Brain pericyte (primary cell): Measurements from ENCODE around the gene DHRS4L2.
"Not testable (repeated sequence)": the region's sequence is repeated elsewhere in the genome, so short reads cannot be mapped to it uniquely, and the experiment has no call there.

Source experiments
- DNase-seq: peaks from one replicate; pipeline ENCODE4 v3.0.0-alpha.2; 2012; ENCODE audit warnings: low read depth, low spot score

DHRS4L2 gene

GRCh38 chr14:24018978-24019377 is 30.2 kb downstream of the DHRS4L2 start:
- not testable (repeated sequence) for DNase-seq

DNA sequence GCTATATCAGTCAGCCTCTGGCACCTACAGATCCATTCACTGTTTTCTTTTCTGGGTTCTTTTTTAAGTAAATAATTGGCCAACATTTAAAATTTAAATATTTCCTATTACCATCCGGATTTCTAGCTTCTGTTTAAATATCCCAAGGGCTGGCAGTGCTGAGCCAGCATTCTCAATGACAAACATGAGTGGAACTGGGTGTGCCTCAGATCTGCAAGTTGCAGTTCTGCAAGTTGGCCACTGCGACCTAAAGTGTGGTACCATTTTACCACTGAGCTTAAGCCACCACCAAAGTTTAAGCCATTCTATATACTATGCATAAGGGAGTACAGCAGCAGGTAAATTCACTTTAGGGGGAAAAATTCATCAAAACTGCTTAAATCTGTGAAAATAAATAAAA is 31.2 kb downstream of the DHRS4L2 start:
- not testable (repeated sequence) for DNase-seq

GRCh38 chr14:24020520-24020919 is 31.8 kb downstream of the DHRS4L2 start:
- not testable (repeated sequence) for DNase-seq

- DNase-seq, result not testable (repeated sequence)
Observed at GRCh38 chr14:24024939-24025418, 36.2 kb downstream of the DHRS4L2 start.

GRCh38 chr14:24029687-24030086 is 41.0 kb downstream of the DHRS4L2 start:
- DNase-seq, result not testable (repeated sequence)

DNA sequence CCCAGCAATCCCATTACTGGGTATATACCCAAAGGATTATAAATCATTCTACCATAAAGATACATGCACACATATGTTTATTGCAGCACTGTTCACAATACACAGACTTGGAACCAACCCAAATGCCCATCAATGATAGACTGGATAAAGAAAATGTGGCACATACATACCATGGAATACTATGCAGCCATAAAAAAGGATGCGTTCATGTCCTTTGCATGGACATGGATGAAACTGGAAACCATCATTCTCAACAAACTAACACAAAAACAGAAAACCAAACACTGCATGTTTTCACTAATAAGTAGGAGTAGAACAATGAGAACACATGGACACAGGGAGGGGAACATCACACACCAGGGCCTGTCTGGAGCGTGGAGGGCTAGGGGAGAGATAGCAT is 42.6 kb downstream of the DHRS4L2 start:
- not testable (repeated sequence) for DNase-seq

DNA sequence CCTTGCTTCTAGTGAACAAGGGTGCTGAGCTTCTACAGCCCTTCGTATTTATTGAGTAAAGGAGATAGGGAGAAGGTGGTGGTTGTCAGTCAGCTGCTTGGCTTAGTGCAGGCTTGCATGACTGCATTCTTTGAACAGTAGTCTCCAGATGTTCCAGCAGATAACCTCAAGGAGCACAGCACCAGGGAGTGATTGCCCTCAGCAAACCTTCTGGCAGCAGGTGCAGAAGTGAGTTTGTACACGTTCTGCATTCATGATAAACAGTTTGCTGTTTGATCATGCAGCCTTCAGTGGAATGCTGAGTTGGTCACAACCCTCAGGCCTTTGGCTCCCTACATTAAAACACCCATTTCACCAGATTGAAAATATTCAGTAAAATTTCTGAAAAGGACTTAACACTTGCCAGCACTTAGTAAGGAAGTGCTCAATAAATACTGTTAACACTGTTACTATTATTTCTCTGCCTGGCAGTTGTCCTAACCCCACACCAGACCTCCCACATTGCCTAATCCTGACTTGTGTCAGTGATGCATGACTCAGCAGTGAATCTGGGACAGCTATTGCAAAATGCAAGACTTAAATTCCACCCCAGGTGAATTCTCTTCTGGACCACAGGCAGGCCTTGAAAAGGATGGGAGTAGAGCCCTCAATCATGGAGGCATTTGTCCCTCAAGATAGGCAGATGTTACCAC is 44.1 kb downstream of the DHRS4L2 start:
- no peak for DNase-seq

- not testable (repeated sequence) for DNase-seq
Observed at GRCh38 chr14:24035769-24036168, 47.0 kb downstream of the DHRS4L2 start.

DNA sequence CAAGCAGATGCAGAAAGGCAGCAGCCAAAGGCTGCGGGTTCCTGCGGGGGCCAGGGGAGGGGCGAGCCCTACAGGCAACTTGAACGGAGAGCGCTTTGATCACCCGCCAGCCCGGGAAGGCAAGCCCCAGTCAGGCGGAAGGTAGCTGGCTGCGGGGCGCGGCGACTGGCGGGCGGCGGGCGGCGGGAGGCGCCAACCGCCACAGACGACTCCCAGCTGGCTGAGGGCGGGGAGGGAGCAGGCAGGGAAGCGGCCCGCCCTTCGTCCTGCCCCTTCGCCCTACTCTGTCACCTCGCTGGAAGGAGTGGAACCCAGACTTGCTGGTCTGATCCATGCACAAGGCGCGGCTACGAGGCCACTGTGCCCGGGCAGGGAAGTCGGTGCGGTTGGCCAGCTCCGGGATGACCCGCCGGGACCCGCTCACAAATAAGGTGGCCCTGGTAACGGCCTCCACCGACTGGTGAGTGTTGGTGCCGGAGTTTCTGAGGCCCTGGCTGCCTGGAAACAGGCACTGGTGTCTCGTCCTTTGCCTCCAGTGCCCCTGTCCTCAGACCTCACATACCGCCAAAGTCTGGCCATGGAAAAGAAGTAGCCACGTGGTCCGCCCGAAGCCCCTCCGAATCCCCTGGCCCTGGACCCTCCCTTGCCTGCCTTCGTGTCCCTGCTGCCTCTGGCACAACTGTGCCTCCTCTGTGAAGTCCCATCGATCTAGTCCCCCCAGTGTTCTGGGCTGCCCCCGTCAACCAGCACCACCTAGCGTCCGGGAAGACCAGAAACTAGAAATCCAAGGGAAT is 47.6 kb downstream of the DHRS4L2 start:
- peak; percentile 36 for DNase-seq

DNA sequence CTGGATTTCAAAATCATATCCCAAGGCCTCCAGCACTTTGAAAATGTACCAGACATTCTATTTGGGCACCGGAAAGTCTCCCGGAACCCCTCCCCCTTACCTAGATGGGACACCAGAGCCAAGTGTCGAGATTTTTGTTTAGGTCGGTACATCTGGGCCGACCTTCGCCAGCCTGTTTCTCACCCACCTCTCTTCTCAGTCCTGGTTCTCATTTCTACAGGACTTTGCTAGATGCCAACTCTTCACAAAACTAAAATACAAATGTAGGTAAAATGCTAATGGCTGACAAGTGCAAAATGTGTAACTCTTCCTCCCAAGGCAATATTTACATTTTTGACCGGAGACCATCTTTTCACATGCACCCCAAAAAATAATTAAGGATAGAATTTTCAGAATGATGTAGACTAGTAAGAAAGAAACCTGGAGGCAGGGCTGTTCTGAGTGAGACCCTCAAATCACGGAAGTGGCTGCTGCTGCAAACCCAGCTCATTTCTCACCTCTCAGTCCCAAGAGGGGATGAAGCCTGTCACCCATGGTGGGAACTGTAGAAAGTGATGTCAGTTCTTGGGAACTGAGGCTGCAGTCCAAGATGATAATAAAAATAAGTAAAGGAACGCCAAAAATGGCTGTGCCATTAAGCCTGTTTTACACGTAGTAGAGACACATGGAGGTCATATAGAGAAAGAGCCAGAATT is 48.4 kb downstream of the DHRS4L2 start:
- DNase-seq, result not testable (repeated sequence)

DNA sequence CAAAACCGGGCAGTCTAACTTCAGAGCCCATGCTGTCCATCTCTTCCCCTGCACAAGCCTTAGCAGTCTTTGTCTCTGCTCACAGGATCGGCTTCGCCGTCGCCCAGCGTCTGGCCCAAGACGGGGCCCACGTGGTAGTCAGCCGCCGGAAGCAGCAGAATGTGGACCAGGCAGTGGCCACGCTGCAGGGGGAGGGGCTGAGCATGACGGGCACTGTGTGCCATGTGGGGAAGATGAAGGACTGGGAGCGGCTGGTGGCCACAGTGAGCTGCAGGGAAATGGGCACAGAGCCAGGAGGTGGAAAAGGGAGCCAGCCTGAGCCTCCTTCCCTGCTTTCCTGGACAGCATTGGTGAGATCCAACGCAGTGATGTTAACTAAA is 48.9 kb downstream of the DHRS4L2 start:
- no peak for DNase-seq

DNA sequence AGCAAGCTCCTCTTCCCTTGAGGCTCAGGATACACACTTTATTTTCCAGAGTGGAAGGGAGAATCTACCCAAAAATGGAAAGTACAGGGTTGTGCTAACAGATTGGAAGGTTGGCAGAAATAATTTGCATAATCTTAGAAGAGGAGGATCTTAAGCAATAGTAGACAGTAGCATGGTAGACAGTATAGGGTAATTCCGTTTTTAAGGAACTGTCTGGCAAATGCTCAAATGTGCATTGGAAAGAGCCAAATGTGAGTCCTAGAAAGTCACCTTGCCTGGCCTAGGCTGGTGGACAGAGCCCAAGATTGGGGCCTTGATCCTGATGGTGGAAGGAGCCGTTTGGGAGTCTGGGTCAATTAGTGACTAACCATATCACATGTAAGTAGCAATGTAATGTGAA is 50.0 kb downstream of the DHRS4L2 start:
- no peak for DNase-seq

DNA sequence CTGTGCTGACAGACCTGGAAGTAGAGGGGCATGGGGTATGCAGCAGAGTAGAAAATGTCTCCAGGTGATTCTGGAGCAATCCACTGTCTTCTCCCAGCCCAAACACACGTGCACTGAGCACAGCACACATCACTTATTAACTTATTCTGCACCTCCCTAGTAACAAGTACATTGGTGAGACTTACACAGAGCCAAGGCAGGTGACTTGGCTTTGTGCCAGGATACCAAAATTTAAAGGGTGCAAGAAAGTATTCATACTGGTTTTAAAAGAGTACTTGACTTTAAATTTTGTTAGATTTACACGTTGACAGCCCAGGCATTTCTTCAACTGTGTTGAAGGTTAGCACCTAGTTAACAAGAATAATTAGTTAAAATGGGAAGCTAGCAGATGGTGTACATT is 52.0 kb downstream of the DHRS4L2 start:
- DNase-seq, result no peak

- no peak for DNase-seq
Observed at GRCh38 chr14:24042746-24043145, 54.0 kb downstream of the DHRS4L2 start.

- not testable (repeated sequence) for DNase-seq
Observed at GRCh38 chr14:24049002-24049401, 60.3 kb downstream of the DHRS4L2 start.

DNA sequence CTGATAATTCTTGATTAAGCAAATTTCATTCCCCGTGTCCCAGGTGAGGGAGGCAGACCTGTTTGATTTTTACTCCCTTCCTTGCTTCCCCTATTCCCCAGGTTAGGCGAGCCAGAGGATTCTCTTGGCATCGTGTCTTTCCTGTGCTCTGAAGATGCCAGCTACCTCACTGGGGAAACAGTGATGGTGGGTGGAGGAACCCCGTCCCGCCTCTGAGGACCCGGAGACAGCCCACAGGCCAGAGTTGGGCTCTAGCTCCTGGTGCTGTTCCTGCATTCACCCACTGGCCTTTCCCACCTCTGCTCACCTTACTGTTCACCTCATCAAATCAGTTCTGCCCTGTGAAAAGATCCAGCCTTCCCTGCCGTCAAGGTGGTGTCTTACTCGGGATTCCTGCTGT is 62.0 kb downstream of the DHRS4L2 start:
- DNase-seq, result not testable (repeated sequence)

GRCh38 chr14:24051176-24051788 is 62.6 kb downstream of the DHRS4L2 start:
- no peak for DNase-seq

DNA sequence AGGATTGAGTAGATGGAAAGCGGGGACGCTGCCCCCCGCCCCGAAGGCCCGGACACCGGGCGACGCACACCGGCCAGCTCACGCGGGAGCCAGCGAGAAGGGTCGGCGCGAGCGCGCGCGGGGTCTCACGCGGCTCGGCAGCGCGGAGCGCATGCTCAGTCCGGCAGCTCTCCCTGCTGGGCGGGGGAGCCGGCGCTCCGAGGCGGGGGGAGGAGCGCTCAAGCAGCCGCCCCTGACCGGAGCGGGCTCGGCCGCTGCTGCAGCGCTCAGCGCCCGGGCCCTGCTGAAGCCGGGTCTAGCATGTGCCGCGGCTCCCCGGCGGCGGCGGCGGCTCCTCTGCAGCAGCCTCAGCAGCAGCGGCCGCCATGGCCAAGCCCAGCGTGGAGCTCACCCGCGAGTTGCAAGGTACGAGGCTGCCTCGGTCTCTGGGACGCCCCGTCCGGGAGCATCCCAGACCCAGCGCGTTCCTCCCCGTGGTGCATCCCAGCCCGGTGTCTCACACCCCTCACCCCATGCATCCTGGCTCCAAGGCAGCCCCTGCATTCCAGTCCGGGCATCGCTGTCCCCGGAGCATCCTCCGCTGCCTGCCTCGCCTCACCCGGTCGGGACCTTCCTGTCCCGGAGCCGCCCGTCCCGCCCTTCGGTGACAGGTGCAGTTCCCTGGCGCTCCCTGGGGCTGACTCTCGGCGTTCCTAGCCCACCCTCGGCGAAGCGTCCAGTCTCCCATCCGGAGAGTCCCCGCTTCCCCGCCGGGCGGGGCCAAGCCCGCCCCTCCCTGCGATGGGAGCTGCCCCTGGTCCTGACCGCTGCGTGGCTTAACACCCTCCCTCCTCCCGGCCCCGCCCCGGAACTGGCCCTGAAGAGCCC is 63.3 kb downstream of the DHRS4L2 start, which contains the start of gene CARMIL3:
TSS of gene CARMIL3 (plus strand) at position 221 of the 867 bp plus-strand sequence. CDS start at position 366, 145 bp downstream.
- no peak for DNase-seq

DNA sequence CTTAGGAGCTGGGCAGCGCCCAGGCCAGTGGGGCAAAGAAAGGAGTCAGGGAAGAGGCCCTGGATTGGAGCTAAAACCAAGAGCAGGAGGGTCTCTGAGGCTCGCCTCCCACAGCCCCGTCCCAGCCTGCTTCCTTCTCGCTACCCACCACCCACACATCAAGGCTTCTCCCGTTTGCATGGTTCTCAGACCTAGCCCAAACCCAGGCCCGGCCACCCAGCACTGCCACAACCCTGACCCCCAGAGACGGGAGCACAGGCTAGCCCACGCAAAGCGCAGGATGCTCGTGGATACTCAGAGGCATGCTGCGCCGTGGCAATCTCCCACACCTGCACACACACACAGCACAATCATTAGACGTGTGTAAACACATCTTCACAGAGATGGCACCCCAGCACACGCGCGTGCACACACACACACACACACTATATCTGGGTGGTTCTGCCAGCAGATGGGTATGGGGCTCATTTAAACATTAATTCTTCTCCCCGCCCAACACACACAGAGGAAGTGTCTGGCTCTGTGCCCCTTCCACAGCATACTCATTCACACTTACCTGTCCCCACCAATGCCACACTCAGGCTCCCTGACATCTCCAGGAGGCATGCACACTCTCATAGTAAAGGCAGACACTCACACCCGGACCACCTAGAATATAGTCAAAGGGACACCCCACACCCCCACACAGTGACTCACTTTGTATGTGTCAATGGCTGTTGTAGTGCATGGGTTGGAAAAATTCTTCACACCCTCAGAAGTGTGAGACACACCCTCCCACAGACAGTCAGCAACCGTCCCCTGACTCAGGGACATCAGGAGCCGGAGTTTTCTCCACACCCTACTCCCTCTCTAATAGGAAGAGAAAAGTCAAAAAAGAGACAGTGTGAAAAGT is 64.2 kb downstream of the DHRS4L2 start:
- no peak for DNase-seq
